Neural cell (in vitro differentiated cells): Measurements from ENCODE around the gene CEP89.

Experiments used
- CTCF ChIP-seq: fragments of 450-650 bp; IDR thresholded peaks from 2 replicates; pipeline ENCODE4 v1.5.1; 2014; ENCODE audit warnings: antibody characterized with exemption, mild to moderate bottlenecking, moderate library complexity; ENCODE audit not compliant: poor library complexity, severe bottlenecking
- EZH2 ChIP-seq: fragments of 200-600, 300-800 bp; shearing (Covaris generic), sonication (generic); IDR thresholded peaks from 2 replicates; pipeline ENCODE4 v1.6.1; 2014; ENCODE audit warnings: antibody characterized with exemption, low read length, borderline replicate concordance, mild to moderate bottlenecking; ENCODE audit not compliant: insufficient read depth, poor library complexity, severe bottlenecking
- MXI1 ChIP-seq: fragments of 450-650 bp; conservative IDR thresholded peaks from 2 replicates; pipeline ENCODE4 v1.6.1; 2014; ENCODE audit warnings: antibody characterized with exemption, mild to moderate bottlenecking; ENCODE audit not compliant: poor library complexity, severe bottlenecking
- POLR2AphosphoS5 ChIP-seq: IDR thresholded peaks from 2 replicates; pipeline ENCODE4 v1.6.1; 2012
- RAD21 ChIP-seq: fragments of 450-650 bp; conservative IDR thresholded peaks from 2 replicates; pipeline ENCODE4 v1.6.1; 2014; ENCODE audit warnings: antibody characterized with exemption, mild to moderate bottlenecking, moderate library complexity
- REST ChIP-seq: IDR thresholded peaks from 2 replicates; pipeline ENCODE4 v1.6.1; 2012; ENCODE audit warnings: borderline replicate concordance
- SMC3 ChIP-seq: fragments of 450-650 bp; conservative IDR thresholded peaks from 2 replicates; pipeline ENCODE4 v1.6.1; 2014; ENCODE audit warnings: antibody characterized with exemption, mild to moderate bottlenecking, moderate library complexity; ENCODE audit not compliant: poor library complexity
- TAF1 ChIP-seq: IDR thresholded peaks from 2 replicates; pipeline ENCODE4 v1.6.1; 2012; ENCODE audit warnings: low read depth

DNA sequence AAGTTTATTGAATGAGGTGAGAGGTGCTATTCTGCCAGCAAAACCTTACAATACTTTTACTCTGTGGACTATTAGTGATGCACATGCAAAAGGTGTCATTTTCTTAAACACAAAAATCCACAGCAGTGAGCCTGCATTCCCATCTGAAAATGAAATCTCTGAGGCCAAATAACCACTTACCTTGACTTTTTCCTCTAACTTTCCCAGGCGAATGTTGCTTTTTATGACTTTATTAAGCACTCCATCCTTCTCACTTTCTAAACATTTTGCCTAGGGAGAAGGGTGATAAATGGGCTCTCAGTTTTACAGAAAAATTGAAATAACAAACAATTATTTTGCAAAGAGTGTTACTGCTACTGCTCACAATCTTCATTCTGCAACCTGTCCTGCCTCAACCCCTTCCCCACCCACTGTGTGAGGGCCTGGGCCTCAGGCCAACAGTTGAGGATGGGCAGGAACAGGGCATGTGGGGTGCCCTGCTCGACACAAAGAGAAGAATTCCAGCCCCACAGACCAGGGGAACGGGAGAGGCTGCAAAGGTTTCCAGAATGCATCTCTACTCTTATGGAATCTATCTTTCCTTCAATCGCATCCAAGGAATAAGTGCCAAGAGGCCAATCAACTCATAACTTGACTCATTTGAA lies 84.1 kb downstream of the CEP89 start:
- TF ChIP-seq CTCF (no peak), EZH2 (no peak), RAD21 (no peak), REST (no peak), POLR2AphosphoS5 (no peak), TAF1 (no peak), SMC3 (no peak), MXI1 (no peak)
